Measurements from ENCODE around the gene ASTN1. TPM values are rescaled to one million over a fixed set of nuclear protein-coding genes. Genes with fewer than 3 reads are reported as not detected.
A peak's percentile ranks its signal among the peaks of the same experiment; 100 is the strongest.

The ASTN1 gene
- total RNA-seq, 4 donors from 2014 or later, result 0.93 to 2.9 (median 2.3) TPM

DNA sequence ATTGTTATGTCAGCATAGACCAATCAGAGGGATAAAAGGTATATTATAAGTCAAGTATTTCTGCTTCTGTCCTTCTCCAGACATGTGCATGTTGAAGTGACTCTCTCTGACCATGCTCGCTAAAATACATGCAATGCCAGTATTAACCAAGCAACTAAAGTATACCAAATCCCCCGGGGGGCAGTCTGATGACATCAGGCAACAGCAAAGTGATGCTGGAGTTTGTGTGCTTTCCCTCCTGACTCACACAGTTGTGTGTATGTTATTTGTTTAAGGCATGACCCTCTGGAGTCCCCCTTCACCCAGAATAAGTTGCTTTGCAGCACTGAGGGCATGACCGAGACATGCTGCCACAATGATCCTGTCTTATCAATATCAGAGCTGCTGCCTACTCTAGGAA, 8.4 kb upstream of the ASTN1 start:
- Histone ChIP-seq H3K4me1 (peaks cover 0 to 14% (median 5%) of the 10 kb centered on the region in 3 donors), H3K9me3 (no peaks in the 10 kb centered on the region), H3K27ac (no peak overlapping the region), H3K27me3 (peaks cover 70% of the 10 kb centered on the region), H3K4me3 (no peak overlapping the region), H3K36me3 (no peaks in the 10 kb centered on the region)
- 83 to 100% methylated on average over 1 to 2 of the region's 3 CpGs for WGBS, 2 donors (ENCODE audit: low coverage in 1 of 2)
- no peak for TF ChIP-seq POLR2AphosphoS5 (IDR thresholded peaks at IDR 0.05)
- no peak for TF ChIP-seq POLR2A (IDR thresholded peaks at IDR 0.05)
- no peak for TF ChIP-seq CTCF (IDR thresholded peaks at IDR 0.05)
- no peak for TF ChIP-seq EP300 (IDR thresholded peaks at IDR 0.05)
- no peak for ATAC-seq

- H3K9me3 ChIP-seq, result no peaks in the 10 kb centered on the region
- TF ChIP-seq POLR2AphosphoS5 (IDR thresholded peaks at IDR 0.05) (no peak), CTCF (IDR thresholded peaks at IDR 0.05) (no peak), EP300 (IDR thresholded peaks at IDR 0.05) (no peak), POLR2A (IDR thresholded peaks at IDR 0.05) (no peak)
- no peaks in the 10 kb centered on the region for H3K36me3 ChIP-seq
- no peak for ATAC-seq
- no peak overlapping the region for H3K4me3 ChIP-seq
- 80% methylated on average over 2 of the region's 3 CpGs; no CpG with 5 or more reads in 1 of the 2 donors for WGBS, 2 donors (ENCODE audit: low coverage in 1 of 2)
- H3K4me1 ChIP-seq, result peaks cover 0 to 14% (median 5%) of the 10 kb centered on the region in 3 donors
- no peak overlapping the region for H3K27ac ChIP-seq
- H3K27me3 ChIP-seq, result peaks cover 76% of the 10 kb centered on the region
These were observed 7.8 kb upstream of the ASTN1 start for GRCh38 chr1:177172272-177172671.

DNA sequence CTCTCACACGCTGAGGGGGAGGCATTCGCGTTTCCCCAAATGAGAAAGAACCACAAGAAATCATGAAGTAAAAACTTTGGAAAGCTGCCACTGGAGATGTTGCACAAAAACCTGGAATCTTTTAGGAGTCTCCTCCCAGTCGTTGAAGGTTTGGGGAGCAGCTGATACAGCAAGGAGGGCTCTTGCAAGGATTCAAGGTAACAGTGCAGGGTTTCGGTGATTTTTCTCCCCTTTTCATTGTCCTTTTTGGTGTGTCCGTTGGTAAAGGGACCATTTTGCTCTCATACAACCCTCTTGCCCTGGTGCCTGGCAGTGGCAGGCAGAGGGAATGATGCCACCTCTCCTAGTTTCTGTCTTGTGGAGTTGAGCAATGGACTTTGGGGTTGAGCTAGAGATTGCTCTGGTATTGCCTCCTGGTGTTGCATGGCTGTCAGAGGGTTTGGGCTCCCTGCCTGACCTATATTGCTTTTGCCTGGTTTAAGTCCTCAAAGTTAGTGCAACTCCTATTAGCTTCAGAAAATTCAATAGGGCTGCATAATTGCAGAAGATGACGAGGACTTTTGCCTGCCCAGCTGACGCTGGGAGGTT, 7.1 kb upstream of the ASTN1 start:
- H3K9me3 ChIP-seq, result no peaks in the 10 kb centered on the region
- peaks cover 0 to 14% (median 5%) of the 10 kb centered on the region in 3 donors for H3K4me1 ChIP-seq
- TF ChIP-seq CTCF (IDR thresholded peaks at IDR 0.05) (no peak), POLR2A (IDR thresholded peaks at IDR 0.05) (no peak)
- WGBS, 2 donors (ENCODE audit: low coverage in 1 of 2), result 15 to 40% methylated on average over 1 to 8 of the region's 8 CpGs
- ATAC-seq, result no peak
- no peaks in the 10 kb centered on the region for H3K36me3 ChIP-seq
- no peak overlapping the region for H3K27ac ChIP-seq
- H3K4me3 ChIP-seq, result peak overlapping the region in 1 of 2 donors; percentile 49
- H3K27me3 ChIP-seq, result peaks cover 81% of the 10 kb centered on the region

DNA sequence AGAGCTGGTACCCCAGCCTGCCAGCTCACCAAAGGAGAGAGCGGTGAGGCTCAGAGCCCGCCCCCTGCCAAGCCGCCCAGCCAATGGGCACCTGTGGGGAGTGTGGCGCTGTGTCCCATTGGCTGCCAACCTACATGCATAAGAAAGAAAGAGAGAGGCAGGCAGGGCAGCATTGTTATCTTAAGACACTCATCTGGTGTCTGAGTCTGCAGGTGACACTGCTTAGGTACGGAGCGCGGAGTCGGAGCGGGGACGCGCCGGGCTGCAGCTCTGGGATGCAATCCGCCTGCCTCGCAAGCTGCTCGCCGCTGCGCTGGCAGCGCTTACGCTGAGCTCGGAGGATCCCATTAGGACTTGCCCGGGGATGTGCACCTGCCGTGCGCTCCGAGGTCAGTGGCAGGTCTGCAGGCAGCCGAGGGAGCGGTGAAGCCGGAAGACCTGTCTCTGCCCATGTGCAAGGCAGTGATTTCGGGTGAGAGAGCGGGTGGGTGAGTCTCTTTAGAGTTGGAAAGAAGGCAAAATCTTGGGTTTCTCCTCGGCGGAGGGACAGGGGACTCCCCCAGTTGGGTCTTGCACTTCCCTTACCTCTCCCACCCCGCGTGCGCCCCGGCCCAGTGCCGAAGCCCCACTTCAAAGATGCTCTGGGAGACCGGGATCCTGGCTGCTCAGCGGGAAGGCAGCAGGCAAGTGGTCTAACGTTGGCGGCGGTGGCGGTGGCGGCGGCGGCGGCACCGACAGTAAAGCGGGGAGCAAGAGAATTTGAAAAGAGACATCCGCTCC, 6.4 kb upstream of the ASTN1 start, which contains the start of gene BRINP2:
Gene BRINP2, plus strand, starts transcription at position 203 of the 780 bp plus-strand sequence. CDS start 58,919 bp downstream, outside the sequence.
- no peak within 1 kb of the TSS for H3K27ac ChIP-seq
- H3K27me3 ChIP-seq, result peaks cover 87% of the 10 kb centered on the region
- H3K4me1 ChIP-seq, result peaks cover 0 to 14% (median 5%) of the 10 kb centered on the region in 3 donors
- no peaks in the 10 kb centered on the region for H3K36me3 ChIP-seq
- H3K4me3 ChIP-seq, result peak within 1 kb of the TSS; percentile 11 to 49
- TF ChIP-seq POLR2AphosphoS5 (IDR thresholded peaks at IDR 0.05) (no peak), EP300 (IDR thresholded peaks at IDR 0.05) (no peak), CTCF (IDR thresholded peaks at IDR 0.05) (no peak), POLR2A (IDR thresholded peaks at IDR 0.05) (no peak)
- 3% methylated on average over 14 of the region's 49 CpGs; no CpG with 5 or more reads in 1 of the 2 donors for WGBS, 2 donors (ENCODE audit: low coverage in 1 of 2)
- ATAC-seq, result peak; percentile 70
- H3K9me3 ChIP-seq, result no peaks in the 10 kb centered on the region

Data from gastroesophageal sphincter (tissue), 4 donors.